Adipose tissue (tissue), 3 donors: Measurements from ENCODE around the gene PRDM16. TPM values are rescaled to one million over a fixed set of nuclear protein-coding genes. Genes with fewer than 3 reads are reported as not detected.

Experiments
- H3K27ac ChIP-seq: one replicate; pipeline ENCODE4 v1.5.1; 2013; ENCODE audit warnings: low read depth, low read length
- WGBS, 3 donors: extraction: QIAGEN DNeasy Blood & Tissue Kit; methylation state at CpG; one replicate each; pipeline ENCODE4 v1.1.7; 2013; 5-methylcytosine and 5-hydroxymethylcytosine counted together
- polyA plus RNA-seq, 3 donors: library from polyadenylated mRNA; stranded (reverse); fragments of 200-250 nt; gene quantifications; one replicate each; pipeline ENCODE4 v1.2.3, GENCODE V29; 2013
- donor health status: healthy with polysubstance abuse.
- donor health status: Bipolar disorder and iron deficiency.
- donor health status: healthy.

The PRDM16 gene
- polyA plus RNA-seq, 3 donors: 1.6 to 3.6 (median 1.6) TPM

DNA sequence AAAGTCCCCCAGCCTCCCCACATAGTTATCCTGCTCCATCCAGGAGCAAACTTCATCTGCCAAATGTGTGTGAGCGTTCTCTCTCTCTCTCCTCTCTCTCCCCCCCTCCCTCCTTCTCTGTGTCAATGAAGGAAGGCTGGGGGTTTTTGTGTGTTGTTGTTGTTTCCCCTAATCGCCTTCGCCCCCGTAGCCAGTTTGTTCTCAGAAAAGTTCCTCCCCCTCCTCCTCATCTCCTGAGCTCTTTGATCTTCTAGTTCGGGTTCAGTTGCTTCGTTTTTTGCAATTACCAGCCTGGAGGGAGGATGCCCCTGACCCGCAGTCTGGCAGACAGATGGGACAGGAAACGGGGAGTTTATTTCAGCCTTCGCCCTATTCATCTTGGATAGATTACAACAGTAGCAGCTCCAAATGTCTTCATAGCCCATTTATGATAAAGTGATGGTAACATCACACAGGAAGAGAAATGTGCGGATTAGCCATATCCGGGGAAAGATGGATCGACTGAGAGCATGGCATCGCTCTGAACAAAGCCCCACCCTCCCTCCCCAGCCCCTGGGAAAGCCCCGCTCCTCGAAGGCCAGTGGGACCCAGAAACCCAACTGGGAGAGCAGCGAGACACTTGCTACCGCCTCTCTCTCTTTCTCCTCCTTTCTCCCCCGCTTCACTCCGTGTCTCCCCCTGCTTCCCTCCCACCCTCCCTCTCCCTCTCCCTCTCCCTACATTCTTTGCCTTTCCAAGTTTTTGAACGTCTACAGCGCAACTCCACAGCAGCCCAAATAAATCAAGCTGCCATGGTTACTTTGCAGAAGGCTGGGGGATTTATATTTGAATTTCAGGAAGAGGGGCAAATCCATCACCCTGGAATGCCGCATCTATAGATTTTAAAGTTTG, 245.7 kb downstream of the PRDM16 start:
- 35 to 58% (median 39%) methylated on average over 19 to 22 of the region's 22 CpGs for WGBS, 3 donors
- H3K27ac ChIP-seq: no peak overlapping the region

DNA sequence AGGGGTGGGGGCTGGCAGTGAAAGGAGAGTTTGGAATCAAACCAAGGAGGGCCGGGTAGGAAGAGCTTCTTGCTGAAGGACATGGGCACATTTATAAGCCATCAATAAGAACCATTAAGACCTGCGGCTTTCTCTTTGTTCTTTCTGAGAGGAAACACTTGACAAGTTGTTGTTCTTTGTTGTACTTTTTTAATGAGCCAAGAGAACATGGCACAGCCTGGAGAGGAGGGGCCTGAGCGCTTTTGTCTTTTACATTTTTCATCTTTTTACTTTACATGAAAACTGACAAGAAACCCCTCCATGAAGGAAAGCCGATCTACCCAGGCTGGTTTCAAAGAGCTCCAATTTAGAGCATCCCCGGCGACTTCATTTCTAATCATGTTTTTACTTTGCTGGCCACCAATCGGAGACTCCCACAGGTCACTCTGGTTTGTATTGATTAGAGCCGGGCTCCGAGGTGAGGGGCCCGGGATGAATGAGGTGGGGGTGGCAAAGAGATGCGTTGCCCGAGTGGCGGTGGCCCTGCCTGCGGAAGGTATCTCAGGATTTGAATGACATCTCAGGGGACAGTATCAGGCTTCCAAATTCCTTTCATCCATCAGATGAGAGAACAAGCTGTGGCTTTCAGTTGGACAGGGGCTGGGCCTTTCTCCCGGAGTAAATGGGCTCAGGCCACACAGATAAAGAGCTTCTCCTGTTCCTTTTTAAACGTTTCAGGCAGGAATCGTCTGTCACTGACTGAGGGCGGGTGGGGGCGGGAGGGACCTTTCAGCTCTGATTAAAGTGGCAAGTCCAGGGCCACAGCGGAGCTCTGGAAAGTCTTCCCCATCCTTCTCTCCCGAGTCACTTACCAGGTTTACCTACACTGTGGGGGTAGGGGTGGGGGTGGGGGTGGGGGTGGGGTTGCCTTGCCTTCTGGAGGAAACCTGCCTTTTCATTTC, 246.7 kb downstream of the PRDM16 start:
- 48 to 66% (median 49%) methylated on average over 21 of the region's 21 CpGs for WGBS, 3 donors
- no peak overlapping the region for H3K27ac ChIP-seq

DNA sequence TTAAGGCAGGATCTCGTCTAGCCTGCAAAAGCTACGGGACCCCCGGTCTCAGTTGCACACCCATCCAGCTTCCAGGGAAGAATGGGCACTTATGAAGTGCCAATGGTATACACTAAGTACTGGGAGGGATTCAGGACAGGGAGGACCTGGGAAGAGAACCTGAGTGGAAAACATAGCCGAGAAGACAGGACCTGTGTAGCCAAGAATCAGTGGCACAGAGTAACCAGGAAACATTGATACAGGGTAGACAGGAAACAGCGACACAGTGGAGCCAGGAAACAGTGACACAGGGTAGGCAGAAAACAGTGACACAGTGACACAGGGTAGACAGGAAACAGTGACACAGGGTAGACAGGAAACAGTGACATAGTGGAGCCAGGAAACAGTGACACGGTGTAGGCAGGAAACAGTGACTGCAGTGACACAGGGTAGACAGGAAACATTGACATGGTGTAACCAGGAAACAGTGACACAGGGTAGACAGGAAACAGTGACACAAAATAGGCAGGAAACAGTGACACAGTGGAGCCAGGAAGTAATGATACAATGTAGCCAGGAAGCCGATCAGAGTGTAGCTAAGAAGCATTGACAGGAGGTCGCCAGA, 247.4 kb downstream of the PRDM16 start:
- no peak overlapping the region for H3K27ac ChIP-seq
- 58 to 80% (median 70%) methylated on average over 8 of the region's 8 CpGs for WGBS, 3 donors

DNA sequence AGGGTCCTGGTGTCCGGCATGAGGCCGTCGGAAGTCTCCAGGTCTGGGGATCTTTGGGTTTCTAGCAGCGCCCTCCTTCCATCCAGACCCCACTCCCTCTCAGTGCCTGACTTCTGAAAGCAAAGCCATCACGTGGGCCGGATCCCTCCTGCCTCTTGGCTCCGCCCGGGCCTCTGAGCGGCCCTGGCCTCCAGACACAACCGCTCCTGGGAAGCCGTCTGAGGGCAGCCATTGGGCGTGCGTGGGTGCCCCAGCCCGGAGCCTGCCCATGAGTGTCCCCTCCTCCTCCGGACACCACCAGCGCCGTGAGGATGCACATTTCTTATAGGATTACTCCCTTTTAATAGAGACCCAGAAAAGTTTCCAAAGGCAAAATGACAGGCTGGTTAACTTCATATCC, 248.5 kb downstream of the PRDM16 start:
- 87 to 93% (median 90%) methylated on average over 17 of the region's 17 CpGs for WGBS, 3 donors
- no peak overlapping the region for H3K27ac ChIP-seq

DNA sequence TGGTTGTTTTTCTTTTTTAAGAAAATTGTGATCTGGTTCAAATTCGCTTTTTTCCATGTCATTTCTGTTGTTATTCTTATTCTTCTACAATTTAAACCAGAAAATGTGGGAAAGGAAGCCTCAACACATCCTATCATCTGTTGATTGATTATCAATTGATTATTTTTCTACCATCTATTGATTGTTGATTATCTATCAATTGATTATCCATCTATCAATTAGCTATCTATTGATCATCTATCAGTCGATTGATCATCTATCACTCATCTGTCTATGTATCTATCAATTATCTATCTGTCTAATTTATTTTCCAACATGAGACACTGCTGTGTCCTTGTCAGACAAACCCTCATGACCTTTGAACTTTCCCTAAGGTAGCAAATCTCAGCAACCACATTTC, 249.3 kb downstream of the PRDM16 start:
- H3K27ac ChIP-seq: no peak overlapping the region
- WGBS, 3 donors: 84 to 91% (median 86%) methylated on average over 2 of the region's 2 CpGs

DNA sequence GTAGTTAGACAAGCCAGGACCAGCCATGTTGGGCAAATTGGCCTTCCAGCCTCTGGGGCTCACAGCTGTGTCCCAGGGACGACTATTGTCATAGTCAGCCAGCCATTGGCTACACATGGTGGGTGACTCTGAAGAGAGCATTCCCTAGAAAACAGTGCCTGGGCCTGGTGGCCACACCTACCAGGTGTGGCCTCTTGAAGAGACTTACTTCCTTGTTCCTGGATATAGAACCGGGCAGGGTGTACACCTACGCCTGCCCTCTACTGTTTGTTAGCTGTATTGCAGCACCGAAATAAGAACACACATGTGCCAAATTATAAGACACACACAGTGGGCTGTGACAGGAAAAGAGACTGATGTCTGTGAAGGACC, 250.9 kb downstream of the PRDM16 start:
- WGBS, 3 donors: 20 to 44% (median 31%) methylated on average over 4 of the region's 4 CpGs

DNA sequence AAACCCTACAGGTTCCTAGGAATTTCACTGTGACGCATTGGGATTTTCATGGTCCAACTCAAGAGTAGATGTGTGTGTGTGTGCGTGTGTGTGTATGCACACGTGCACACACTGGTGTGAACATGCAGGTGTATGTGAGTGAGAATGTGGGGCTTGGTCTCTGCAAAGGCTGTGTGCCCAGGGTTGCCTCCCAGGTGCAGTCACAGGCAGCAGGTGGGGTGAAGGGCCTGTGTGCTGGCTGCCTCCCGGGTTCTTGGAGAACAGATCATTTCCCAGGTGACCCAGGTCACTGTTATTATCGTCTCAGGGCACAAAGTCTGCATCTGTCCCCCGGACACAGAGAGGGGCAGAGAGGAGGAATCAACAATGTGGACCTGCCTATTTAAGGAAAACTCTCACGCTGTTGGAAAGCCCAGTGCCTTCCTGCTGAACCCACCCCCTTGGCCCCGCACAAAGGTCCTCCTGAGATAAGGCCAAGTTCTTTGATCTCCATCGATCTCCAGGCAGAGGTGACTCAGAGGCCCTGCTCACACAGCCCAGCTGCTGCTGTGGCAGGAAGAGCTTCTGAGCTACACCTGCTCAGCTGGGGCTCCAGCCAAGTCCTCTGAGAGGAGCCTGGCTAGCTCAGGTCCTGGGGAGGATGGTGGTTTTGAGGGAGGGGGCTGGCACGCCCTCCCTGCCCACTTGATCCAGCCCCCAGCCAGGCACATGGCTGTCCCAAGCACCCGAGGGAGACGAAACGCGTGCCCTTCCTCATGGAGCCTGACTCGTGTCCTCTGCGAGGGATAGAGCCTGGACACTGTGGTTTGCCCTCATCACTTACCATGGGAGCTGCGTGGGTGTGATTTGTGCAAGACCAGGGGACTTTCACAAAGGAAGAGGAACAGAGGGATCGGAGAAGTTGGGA, 251.5 kb downstream of the PRDM16 start:
- 21 to 42% (median 41%) methylated on average over 18 of the region's 18 CpGs for WGBS, 3 donors
- H3K27ac ChIP-seq: no peak overlapping the region

More for the DNA sequence above, 250.9 kb downstream of the PRDM16 start:
- H3K27ac ChIP-seq: no peak overlapping the region

DNA sequence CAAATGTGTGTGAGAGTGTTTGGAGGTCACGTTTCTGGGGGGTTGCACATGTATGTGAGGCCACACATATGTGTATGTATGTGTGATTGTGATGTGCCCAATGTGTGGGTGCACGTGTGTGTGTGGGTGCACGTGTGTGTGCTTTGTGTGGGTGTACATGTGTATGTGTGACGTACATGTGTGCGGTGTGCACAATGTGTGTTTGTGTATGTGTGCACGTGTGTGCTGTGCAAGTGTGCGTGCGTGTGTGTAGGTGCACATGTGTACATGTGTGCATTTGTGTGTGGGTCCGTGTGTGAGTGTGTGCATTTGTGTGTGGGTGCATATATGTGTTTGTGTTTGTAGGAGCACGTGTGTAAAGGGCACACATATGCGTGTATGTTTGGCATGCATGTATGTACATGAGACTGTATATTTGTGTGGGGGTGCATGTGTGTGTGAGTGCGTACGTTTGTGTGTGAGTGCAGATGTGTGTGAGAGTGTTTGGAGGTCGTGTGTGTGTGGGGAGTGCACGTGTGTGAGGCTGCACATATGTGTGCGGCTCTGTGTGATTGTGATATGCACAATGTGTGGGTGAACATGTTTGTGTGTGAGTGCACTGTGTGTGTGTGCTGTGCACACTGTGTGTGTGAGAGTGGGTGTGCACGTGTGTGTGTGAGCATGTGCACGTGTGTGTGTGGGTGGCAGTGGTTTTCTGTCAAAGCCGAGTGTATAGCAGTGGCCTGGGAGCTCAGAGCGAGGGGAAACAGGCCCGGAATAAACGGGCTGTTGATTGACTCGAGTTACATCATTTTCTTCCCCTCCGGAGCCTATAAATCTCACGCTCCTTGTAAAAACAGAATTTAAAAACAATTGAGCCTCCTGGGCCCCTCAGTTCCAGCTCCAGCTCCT, 252.8 kb downstream of the PRDM16 start:
- H3K27ac ChIP-seq: no peak overlapping the region
- 58 to 78% (median 65%) methylated on average over 25 of the region's 25 CpGs for WGBS, 3 donors

DNA sequence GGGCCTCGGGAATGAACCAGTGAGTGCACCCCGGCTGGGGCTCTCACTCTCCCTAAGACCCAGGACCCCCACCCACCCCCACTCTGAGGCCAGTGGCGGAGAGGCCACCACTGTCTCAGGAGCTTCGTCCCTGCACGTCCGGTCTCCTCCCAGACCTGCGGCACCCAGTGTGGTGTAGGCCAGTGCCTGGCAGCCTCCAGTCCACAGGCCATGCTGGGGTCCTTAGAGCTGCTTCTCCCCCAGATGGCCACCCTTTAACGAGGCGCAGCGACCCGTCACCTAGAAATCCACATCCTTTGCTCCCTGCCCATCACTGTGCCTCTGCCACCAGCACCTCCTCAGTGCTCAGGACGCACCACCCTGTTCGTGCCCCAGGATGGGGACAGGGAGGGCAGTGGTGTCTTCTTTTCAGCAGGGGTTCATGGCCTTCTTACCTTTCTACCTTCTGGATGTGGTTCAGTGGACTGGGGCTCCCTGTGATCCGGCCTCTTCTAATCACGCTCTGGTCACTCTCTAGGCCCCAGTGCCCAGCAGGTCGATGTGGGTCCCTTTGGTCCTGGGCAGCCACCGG, 253.5 kb downstream of the PRDM16 start:
- no peak overlapping the region for H3K27ac ChIP-seq

DNA sequence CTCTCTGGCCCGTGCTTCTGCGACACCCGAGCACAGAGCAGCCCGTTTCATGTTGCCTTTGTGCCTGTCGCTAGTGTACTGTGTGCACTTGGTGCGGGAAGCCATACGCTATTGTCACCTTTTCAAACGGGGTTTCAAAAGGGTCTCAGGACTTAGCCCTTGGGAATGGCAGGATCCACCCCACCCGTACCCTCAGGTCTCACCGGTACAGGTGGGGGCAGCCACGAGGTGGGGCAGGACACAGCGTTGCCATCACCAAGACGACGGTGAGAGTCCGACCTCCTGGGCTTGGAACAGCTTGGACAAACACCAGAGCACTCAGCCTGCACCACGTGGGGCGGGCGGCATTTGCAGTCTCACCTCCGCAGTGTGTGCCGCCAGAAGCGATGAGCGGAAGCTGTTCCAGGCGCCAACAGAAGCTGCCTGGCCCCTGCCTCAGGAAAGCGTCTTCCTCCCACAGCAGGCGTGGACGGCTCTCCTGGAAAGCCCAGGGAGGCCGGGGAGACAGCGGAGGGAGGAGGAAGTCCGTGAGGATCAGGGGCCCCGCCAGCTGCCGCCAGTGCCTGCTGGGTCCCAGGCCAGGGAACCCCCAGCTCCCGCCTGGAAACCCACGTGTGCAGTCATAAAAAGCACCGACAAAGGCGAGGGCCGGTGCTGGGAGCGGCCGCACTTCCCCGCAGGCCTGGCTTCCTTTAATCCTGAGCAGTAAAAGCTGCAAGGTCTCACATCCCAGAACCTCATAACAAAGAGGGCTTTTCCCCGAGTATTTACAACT, 254.2 kb downstream of the PRDM16 start:
- no peak overlapping the region for H3K27ac ChIP-seq

More for the DNA sequence above, 253.5 kb downstream of the PRDM16 start:
- 68 to 80% (median 76%) methylated on average over 17 of the region's 17 CpGs for WGBS, 3 donors

DNA sequence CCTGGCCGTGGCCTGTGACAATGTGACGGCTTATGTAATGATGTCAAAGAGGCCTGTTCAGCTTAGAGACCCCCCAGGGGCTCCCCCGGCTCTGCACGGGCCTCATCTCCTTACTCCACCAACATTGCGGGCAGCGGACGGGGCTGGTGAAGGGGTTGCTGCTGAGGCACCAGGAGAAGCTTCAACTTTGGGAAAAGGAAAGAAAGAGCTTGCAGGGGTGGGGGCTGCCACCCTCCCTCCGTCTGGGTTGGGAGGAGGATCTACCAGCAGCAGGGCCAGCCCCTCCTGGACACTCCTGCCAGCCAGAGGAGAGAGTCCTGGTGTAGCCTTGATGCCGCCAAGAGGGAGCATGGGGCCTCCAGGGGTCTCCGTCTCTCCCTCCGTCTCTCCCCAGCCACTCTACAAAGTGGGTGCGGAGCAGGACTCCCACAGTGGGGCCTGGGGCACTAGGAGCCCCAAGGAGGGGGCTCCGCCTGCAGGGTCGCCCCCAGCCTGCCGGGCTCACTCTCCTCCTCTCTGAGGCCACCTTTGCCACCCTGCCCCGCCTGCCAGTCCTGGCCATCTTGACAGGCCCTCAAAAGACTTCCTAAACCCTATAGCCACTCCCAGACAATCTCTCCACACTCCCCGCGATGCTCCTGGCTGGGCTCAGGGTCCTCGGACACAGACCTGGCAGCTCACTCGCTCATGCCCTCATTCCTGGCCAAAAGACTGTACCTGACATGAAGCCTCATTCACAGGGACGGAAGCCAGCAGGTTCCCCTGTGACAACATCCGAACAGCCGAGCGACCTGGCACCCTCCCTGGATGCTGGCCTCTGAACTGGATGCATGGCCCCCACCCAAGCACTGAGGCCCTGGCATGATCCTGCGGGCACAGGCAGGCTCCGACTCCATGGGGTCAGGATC, 255.0 kb downstream of the PRDM16 start:
- H3K27ac ChIP-seq: no peak overlapping the region
- 78 to 84% (median 81%) methylated on average over 24 to 26 of the region's 26 CpGs for WGBS, 3 donors

More for the DNA sequence above, 254.2 kb downstream of the PRDM16 start:
- WGBS, 3 donors: 16 to 34% (median 24%) methylated on average over 37 to 40 of the region's 40 CpGs

DNA sequence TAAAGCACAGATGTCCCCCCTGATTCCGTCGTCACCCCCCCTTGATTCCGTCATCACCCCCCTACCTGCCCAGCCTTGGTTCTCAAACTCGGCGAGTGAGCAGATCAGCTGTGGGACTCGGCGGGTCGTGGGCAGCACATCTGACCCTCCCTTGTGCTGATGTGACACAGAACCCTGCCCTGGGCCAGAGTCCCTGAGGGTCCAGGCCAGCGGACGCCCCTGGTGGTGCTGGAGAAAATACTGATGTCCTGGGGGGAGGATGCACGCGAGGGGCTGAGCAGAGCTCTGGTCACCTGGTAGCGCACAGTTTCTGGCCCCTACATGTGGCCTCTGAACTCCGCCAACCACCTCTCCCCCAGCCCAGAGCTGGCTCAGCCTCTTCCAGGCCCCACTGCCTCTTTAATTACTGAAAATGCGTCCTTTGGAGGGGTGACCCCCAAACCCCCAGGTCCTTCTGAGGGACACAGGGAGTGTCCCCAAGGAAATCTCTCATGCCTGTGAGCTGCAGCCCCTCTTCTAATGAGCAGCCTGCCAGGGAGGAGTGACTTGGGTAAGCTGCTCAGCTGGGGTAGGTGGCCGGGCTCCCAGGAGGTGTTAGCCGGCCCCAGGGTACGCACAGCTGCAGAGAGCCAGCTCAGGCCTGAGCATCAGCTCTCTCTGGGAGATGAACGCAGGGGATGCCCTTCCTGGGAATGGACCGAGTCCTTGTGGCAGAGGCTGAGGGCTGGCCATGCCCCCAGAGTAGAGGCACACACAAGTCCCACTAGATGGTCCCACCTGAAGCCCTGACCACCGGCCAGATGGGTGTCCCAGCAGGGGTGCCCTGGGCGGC, 255.9 kb downstream of the PRDM16 start:
- no peak overlapping the region for H3K27ac ChIP-seq
- WGBS, 3 donors: 90 to 95% (median 94%) methylated on average over 22 of the region's 22 CpGs

DNA sequence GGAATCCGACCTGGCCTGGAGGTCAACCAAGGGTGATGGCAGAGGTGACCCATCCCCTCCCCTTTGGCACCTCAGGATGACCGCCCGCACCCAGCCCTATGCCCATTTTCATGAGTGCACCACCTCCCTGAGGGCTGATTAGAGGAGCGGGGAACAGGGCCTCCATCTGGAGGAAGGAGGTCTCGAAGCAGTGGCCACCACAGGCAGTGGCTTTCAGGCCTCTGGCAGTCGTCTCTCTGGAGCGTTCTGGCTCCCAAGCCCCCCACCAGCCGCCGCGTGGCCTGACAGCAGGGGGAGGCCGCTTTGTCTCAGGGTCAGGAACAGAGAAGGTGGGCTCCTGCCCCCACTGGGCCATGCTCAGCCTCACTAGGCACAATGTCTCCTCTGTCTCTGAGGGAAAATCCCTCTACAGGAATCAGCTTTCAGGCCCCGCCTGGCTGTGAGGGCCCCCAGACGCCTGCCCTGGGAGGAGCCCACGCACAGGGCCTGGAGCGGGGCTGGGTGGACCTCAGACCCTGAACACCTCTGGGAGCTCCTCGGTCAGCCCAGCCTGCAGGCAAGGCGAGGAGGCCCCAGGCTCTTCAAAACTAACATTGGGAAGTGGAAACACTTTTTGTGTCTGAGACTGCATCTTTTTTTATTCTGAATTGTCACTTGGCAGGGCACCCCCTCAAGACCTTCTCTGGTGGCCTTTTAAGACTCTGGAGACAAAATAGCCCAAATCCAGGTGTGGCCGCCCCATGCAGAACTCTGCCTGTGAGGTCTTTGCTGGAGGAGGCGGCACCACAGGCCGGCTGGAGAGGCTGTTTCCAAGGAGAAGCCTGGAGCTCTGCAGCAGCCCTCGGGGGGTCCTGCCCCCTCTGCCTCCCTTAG, 257.7 kb downstream of the PRDM16 start:
- 84 to 89% (median 87%) methylated on average over 21 of the region's 21 CpGs for WGBS, 3 donors
- H3K27ac ChIP-seq: no peak overlapping the region
